Panc1 (cell line): Measurements from ENCODE around the gene LPIN1. TPM values are rescaled to one million over a fixed set of nuclear protein-coding genes. Genes with fewer than 3 reads are reported as not detected.

Source experiments
- ATAC-seq: fragments of 200-7000 bp; cut with Tn5 transposase; 2 replicates; pipeline ENCODE4 v1.9.1; 2020; ENCODE audit warnings: mild to moderate bottlenecking, moderate library complexity
- BruUV-seq: library from RNA; stranded (reverse); fragments of 400-500 nt; replicated peaks from 2 replicates; lab custom pipeline; 2021; lab: Mats Ljungman, UMichigan
- CTCF ChIA-PET: fragments of 300-600 bp; sonication (Branson Sonifier 250); formaldehyde crosslinking; loops from one replicate; lab custom pipeline; 2022; ENCODE audit warnings: antibody characterized with exemption; lab: Charles Lee
- POLR2A ChIA-PET: fragments of 300-600 bp; sonication (Branson Sonifier 250); formaldehyde crosslinking; loops from one replicate; lab custom pipeline; 2022; ENCODE audit warnings: antibody characterized with exemption; lab: Charles Lee
- DNase-seq: peaks from one replicate; pipeline ENCODE4 v3.0.0-alpha.2; 2010; ENCODE audit warnings: low read depth, low spot score
- H3K27ac ChIP-seq: 2 replicates; pipeline ENCODE4 v1.5.1; 2011; ENCODE audit warnings: mild to moderate bottlenecking, low read length, inconsistent platforms
- H3K27me3 ChIP-seq: fragments of 200-500 bp; sonication (Bioruptor generic); 2 replicates; pipeline ENCODE4 v1.6.0; 2014; ENCODE audit warnings: low read length, inconsistent platforms; ENCODE audit not compliant: control insufficient read depth, insufficient read depth
- H3K36me3 ChIP-seq: fragments of 200-500 bp; sonication (Bioruptor generic); 2 replicates; pipeline ENCODE4 v1.5.1; 2014; ENCODE audit warnings: inconsistent platforms, mild to moderate bottlenecking, low read length, moderate library complexity; ENCODE audit not compliant: control insufficient read depth, insufficient read depth
- H3K4me1 ChIP-seq: 2 replicates; pipeline ENCODE4 v1.5.1; 2011; ENCODE audit warnings: inconsistent platforms, mild to moderate bottlenecking, low read length, moderate library complexity; ENCODE audit not compliant: control insufficient read depth, insufficient read depth
- H3K4me3 ChIP-seq, 2 experiments: 2 replicates each; pipeline ENCODE4 v1.5.1; 2011 to 2012; ENCODE audit warnings: low read depth in 2 of 2, low read length in 2 of 2, mild to moderate bottlenecking in 2 of 2, inconsistent platforms in 1 of 2, moderate library complexity in 1 of 2
- H3K9me3 ChIP-seq: fragments of 200-500 bp; sonication (Bioruptor generic); 2 replicates; pipeline ENCODE4 v1.5.1; 2014; ENCODE audit warnings: low read depth, mild to moderate bottlenecking, inconsistent platforms, low read length, moderate library complexity; ENCODE audit not compliant: control insufficient read depth, insufficient read depth
- CTCF ChIP-seq: fragments of 450-650 bp; IDR thresholded peaks from 2 replicates; pipeline ENCODE4 v1.5.1; 2017; ENCODE audit warnings: mild to moderate bottlenecking
- POLR2AphosphoS5 ChIP-seq: IDR thresholded peaks from 2 replicates; pipeline ENCODE4 v1.6.1; 2012; ENCODE audit warnings: mild to moderate bottlenecking, low read depth, low read length, moderate library complexity
- REST ChIP-seq, 2 experiments: IDR thresholded peaks; 2 replicates each; pipeline ENCODE4 v1.6.1; 2011 to 2012; ENCODE audit warnings: low read depth in 2 of 2, control low read depth in 1 of 2, low read length in 1 of 2, mild to moderate bottlenecking in 1 of 2, moderate library complexity in 1 of 2; ENCODE audit not compliant: insufficient read depth in 1 of 2
- SIN3A ChIP-seq: IDR thresholded peaks from 2 replicates; pipeline ENCODE4 v1.6.1; 2012; ENCODE audit warnings: low read depth, mild to moderate bottlenecking, low read length, moderate library complexity, borderline replicate concordance; ENCODE audit not compliant: insufficient read depth
- TCF7L2 ChIP-seq: IDR thresholded peaks from 2 replicates; pipeline ENCODE4 v1.6.1; 2011; ENCODE audit warnings: mild to moderate bottlenecking, low read depth, low read length, inconsistent platforms
- in situ Hi-C: cut with HindIII; loops from 2 replicates; pipeline ENCODE4 v1.10.0; 2016; ENCODE audit warnings: low sequenced_read_pairs, low pct_unique_long_range_greater_than_20kb
- intact Hi-C: fragments of 100-400 bp; cut with micrococcal nuclease; formaldehyde crosslinking; loops from one replicate; pipeline ENCODE4 v1.10.0; 2022; ENCODE audit not compliant: unreplicated experiment
- total RNA-seq: library from RNA; stranded (reverse); gene quantifications from one replicate; pipeline ENCODE4 v1.2.1, GENCODE V29; 2021; ENCODE audit not compliant: unreplicated experiment

Gene LPIN1
- total RNA-seq, 1 experiment from 2014 or later: 51.8 TPM

GRCh38 chr2:11785611-11785940, 39.1 kb downstream of the LPIN1 start:
- in situ Hi-C loops: no loop called here

DNA sequence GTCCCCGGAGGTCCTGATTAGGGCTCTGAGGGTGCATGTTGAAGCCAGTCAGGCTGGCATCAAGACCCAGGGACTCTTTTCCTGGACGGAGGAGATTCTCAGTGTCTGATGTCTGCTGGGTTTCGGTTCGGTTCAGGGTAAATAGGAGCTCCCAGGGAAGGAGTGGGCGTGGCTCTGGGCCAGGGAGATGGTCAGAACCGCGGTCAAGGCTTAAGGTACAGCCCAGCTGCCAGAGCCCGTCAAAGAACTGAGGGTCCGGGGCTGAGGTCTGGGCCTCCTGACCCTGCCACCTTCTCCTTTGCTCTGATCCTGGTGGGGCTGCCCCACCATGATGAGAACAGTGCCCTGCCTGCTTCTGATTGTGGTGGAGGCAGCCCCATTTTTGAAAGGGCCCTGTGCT, 39.8 kb downstream of the LPIN1 start:
- DNase-seq: no peak
- ATAC-seq: no peak
- no peak overlapping the region for H3K4me3 ChIP-seq
- no peaks in the 10 kb centered on the region for H3K4me1 ChIP-seq
- H3K9me3 ChIP-seq: no peaks in the 10 kb centered on the region
- no peak for TF ChIP-seq SIN3A
- no peak for TF ChIP-seq CTCF
- TF ChIP-seq REST (IDR thresholded peaks at IDR 0.05; ENCODE audit: insufficient read depth in 1 of 2, low read depth in 2 of 2, low read length in 1 of 2): no peak
- TF ChIP-seq TCF7L2: no peak
- TF ChIP-seq POLR2AphosphoS5: no peak
- H3K36me3 ChIP-seq: peaks cover 25% of the 10 kb centered on the region
- in situ Hi-C loops: no loop called here
- POLR2A ChIA-PET: no interaction called here
- BruUV-seq: no TSS peak
- intact Hi-C loops: no loop called here
- no peaks in the 10 kb centered on the region for H3K27me3 ChIP-seq
- H3K27ac ChIP-seq: no peak overlapping the region
- CTCF ChIA-PET: no interaction called here

More at GRCh38 chr2:11785611-11785940, 39.1 kb downstream of the LPIN1 start:
- ChIA-PET POLR2A (no interaction called here), CTCF (interaction anchor here (0.6 kb wide), 1 partner anchor 305 kb away, joined by 4 read pairs; no protein-coding TSS in a partner anchor)
- ATAC-seq: no peak
- BruUV-seq: no TSS peak
- no peak for DNase-seq
- intact Hi-C loops: no loop called here
- Histone ChIP-seq H3K27me3 (no peaks in the 10 kb centered on the region), H3K27ac (no peak overlapping the region), H3K36me3 (peaks cover 25% of the 10 kb centered on the region), H3K9me3 (no peaks in the 10 kb centered on the region), H3K4me1 (no peaks in the 10 kb centered on the region), H3K4me3 (no peak overlapping the region)
- no peak for TF ChIP-seq SIN3A
- TF ChIP-seq REST (IDR thresholded peaks at IDR 0.05; ENCODE audit: insufficient read depth in 1 of 2, low read depth in 2 of 2, low read length in 1 of 2): no peak
- no peak for TF ChIP-seq POLR2AphosphoS5
- no peak for TF ChIP-seq TCF7L2
- no peak for TF ChIP-seq CTCF
